Measurements from ENCODE around the gene MGAT4A.
"Not testable (repeated sequence)": the region's sequence is repeated elsewhere in the genome, so short reads cannot be mapped to it uniquely, and the experiment has no call there.

Gene MGAT4A

DNA sequence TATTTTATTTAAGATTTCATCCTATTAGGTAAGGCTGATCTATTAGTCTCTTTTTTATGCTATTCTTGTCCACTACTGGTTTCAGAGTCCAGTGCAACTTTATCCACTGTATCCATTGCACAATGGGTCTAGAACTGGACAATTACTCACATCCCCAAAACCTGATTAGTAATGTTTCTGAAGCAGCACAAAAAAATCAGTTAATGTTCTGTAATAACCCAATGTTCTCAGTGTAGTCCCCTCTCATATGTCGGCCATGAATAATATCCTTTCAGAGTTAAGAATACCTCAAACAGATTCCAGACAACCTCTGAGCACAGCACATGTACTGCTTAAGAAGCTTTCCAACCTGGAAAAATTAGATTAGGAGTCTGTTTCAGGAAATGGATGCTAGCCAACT is 29.7 kb downstream of the MGAT4A start:
- DNase-seq, result no peak

DNA sequence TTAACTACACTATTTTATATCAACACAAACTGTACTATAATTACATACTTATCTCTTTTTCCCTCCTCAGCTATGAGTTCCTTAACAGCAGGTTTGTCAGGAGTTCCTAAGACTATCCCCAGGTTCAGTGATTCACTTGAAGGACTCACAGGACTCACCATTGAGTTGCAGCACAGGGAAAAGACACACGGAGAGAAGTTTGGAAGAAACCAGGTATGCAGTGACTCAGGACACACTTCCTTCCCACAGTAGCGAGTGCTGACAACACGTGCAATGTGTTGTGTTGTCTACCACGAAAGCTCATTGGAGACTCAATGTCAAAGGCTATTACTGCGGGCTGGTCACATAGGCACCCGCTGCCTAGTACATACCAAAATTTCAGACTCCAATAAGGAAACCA is 32.0 kb downstream of the MGAT4A start:
- no peak for DNase-seq

DNA sequence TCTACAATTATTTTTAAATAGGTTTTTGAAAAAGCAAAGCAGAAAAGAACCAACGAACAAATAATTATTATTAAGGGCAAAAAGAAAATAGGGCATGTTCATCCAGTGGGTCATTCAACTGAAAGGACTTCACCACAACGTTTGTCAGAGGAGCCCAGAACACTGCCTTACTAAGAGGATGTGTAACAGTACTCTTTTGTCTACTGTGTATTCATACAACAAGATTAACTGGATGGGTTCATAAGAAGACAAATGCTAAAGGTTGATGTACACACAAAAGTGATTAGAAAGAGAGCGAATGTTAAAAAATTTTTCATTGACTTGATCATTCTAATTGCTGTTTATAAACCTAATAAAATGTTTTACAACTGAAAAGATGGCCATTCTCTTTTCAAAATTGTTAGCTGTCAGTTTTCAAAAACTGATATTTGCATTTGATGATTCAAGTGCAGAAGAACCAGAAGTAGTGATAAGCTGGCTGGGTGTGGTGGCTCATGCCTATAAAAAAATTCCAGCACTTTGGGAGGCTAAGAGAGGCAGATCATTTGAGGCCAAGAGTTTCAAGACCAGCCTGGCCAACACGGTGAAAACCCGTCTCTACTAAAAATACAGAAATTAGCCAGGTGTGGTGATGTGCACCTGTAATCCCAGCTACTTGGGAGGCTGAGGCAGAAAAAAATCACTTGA is 33.1 kb downstream of the MGAT4A start:
- DNase-seq, result peak in 1 of 2 donors; percentile 17

DNA sequence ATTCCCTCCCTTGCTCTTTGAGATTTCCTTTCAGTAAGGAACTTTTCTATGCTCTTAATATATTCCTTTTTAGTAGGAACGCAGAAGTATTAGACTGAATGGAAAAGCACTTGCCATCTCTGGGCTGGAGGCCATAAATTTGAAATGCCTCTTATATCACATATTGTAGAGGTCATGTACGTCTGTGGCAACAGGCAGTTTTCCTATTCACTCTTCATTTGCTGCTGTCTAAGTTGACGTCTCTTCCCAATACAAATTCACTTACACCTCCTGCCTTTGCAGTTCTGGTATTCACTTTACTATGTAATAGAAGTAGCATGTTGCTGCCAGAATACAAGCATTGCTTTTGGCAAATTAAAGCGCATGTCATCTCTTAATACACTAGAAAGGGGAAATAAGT is 34.7 kb downstream of the MGAT4A start:
- DNase-seq, result no peak

DNA sequence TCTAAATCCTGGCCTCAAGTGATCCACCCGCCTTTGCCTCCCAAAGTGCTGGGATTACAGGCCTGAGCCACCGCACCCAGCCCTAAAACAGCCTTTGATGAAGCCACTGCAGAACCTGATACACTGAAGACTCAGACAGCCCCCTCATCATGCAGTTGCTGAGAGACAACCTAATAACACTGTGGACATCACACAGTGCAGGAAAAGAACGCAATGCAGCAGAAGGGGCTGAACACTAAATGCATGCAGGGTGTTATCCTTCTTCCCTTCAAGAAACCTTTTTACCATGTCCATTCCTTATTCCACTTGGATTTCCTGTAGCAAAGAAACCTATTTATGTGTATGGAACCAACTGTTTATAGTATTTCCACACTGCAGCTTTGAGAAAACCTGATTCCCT is 35.7 kb downstream of the MGAT4A start:
- no peak for DNase-seq

DNA sequence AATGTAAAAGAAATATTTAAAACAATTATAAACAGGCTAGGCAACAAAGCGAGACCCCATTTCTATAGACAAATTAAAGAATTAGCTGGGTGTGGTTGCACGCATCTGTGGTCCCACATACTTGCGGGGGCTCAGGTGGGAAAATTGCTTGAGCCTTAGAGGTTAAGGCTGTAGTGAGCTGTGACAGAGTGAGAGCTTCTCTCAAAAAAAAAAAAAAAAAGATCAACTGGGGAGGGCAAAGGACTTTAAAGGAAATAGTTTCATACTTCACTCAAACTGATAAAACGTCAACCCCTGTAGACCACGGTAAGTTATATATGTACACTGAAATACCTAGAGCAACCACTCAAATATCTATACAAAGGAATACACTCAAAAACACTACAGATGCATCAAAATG is 37.5 kb downstream of the MGAT4A start:
- DNase-seq, result no peak

DNA sequence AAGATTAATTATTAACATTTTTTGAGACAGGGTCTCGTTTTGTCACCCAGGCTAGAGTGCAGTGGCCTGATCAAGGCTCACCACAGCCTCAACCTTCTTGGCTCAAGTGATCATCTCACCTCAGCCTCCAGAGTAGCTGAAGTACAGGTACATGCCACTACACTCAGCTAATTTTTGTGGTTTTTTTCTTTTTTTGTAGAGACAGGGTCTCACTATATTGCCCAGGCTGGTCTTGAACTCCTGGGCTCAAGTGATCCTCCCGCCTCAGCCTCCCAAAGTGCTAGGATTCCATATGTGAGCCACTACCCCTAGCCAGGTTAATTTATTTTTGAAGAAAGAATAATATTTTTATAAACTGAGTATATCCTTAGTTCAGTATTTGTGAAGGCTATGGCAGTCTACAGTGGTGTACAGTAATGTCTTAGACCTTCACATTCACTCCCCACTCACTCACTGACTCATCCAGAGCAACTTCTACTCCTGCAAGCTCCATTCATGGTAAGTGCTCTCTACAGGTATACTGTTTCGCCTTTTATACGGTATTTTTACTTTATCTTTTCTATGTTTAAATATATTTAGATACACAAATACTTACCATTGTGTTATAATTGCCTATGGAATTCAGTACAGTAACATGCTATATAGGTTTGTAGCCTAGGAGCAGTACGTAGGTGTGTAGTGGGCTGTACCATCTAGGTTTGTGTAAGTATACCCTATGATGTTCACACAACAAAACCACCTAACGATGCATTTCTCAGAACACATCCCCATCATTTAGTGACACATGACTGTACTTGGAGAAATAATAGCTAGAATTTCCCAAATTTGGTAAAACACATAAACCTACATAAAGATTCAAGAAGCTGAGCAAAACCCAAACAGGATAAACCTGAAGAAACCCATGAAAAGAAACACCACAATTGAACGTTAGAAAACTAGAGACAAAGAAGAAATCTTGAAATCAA is 38.6 kb downstream of the MGAT4A start:
- DNase-seq, result no peak

DNA sequence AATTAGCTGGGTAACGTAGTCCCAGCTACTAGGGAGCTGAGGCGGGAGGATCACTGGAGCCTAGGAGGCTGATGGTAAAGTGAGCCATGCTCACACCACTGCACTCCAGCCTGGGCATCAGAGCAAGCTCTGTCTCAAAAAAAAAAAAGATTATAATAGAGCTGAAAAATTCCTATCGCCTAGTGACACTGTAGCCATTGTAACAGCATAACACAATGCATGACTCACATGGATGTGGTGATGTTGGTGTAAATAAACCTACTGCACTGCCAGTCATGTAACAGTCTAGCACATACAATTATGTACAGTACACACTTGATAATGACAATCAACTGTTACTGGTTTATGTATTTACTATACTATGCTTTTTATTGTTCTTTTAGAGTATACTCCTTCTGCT is 39.6 kb downstream of the MGAT4A start:
- no peak for DNase-seq

DNA sequence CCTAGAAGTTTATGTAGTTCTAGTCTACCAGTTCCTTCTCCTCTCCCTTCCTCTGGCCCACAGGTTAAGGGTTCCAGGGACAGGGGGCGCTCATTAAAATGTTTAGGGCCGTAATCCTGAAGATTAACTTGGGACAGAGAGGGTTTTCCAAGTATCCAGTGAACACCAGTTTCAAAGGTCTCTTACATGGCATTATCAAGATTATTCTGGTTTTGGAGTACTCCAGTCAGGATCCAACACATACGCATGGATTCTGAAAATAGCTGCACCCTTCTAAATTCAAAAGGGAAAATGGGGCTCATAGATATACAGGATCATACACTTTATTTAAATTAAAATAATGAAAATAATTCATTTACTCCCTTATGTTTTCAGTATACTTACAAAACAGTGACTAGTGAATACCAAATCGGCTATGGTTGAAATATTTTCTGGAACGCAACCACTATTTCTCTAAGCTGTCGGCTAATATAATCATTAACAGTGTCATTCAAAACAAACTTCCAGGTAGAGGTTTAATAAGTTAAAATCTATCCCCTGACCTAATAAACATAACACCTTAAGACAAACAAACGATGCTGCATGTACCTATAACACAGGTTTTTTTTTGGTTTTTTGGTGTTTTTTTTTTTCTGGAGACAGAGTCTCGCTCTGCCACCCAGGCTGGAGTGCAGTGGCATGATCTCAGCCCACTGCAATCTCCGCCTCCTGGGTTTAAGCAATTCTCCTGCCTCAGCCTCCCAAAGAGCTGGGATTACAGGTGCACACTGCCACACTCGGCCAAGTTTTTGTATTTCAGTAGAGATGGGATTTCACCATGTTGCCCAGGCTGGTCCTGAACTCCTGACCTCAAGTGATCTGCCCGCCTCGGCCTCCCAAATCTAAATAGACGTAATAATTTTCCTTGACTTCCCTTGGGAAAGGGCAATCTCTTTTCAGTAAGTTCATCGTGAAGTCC is 44.7 kb downstream of the MGAT4A start:
- no peak for DNase-seq

DNA sequence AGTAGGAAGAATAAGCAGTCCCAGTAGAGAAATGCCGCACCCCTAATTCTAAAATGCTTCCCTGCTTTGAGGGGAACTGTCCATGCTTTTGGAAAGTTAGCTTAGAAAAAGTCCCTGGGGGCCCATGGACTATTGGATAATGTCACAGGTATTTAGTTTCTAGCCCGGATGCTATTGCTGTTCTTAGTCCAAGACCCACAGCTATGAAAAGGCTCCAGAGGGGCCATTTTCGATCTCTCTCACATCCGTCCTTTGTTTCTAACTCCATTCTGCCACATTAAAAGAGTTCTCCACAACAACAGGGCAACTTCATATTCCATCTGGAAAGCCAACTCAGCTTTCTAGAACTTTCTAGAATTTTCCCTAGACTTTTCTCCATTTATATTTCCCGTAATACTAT is 47.2 kb downstream of the MGAT4A start:
- DNase-seq, result no peak

DNA sequence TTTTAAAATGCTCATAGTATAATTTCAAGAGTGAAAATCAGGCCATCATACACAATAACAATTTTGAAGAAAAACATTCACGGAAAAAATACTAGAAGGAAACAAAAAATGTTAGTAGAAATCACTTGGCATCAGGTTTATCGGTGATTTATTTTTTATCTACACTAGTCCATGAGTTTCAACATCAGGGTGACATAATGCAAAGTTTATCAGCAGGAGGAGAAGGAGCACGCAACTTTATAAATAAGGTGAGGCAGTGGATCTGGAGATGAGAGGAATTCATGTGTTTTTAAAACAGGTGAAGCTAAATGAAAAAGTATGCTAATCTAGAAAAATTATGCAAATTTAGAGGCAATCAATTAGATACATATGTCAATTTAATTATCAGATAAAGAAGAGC is 54.2 kb downstream of the MGAT4A start:
- no peak for DNase-seq

DNA sequence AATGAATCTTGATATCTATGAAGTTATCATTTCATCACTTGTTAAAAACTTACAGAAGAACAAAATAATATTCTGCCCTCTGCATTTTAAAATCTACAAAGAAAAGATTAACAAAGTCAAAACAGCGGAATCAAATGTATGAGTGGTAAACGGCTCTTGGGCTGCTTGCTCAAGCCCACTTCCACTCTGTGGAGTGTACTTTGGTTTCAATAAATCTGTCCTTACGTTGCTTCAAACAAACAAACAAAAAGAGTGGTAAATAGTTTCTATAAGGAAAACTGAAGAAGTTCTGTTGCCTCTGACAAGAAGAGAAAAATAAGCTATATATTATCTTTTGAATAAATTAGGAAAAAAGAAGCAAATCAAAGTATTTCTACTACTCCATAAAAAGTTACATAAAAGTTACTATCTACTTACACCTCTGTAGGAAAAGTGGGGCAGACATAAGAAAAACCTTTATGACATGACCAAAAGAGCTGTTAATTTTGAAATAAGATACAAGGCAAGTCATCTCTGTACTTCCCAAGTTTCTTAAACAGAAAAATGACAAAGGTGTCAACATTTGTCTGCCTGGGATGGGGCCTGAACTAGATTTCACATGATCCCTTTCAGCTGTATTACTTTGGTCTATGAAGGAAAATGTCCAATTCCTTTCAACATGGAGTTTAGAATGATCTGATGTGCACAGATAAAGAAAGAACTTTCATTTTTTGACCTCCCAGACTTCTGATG is 56.5 kb downstream of the MGAT4A start:
- DNase-seq, result no peak

DNA sequence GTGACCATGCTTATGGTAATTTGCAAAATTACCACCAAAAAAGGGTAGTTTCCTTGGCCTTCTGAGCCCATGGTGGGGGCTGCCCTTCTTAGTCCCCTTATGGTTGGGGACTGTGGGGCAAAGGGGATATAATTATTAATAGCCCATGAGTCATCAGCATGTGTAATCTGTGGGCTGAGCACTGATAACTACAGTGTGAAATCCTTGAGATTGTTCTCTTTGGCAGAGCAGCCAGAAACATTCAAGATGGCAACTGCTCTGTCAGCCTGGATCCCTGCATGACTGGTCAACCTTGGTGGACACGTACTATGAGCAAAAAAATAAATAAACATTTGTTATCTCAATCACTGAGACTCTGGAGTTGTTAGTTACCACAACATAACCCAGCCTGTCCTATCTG is 61.3 kb downstream of the MGAT4A start:
- no peak for DNase-seq

DNA sequence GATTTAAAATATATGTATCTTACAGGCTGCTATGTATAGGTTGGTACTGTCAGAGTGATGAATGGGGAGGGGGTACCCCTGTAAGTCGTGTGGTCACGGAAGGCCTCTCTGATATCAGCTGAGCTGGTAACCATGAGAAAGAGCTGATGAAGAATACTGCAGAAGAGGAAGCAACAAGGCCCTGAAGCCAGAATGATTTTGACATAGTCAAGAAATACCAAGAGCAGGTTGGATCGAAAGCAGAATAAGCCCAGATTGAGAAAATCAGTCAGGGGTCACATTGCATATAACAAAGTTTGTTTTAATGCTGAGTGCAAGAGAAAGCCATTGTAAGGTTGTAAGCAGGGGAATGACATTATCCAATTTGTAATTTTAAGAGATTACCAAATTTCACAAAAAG is 65.3 kb downstream of the MGAT4A start:
- no peak for DNase-seq

DNA sequence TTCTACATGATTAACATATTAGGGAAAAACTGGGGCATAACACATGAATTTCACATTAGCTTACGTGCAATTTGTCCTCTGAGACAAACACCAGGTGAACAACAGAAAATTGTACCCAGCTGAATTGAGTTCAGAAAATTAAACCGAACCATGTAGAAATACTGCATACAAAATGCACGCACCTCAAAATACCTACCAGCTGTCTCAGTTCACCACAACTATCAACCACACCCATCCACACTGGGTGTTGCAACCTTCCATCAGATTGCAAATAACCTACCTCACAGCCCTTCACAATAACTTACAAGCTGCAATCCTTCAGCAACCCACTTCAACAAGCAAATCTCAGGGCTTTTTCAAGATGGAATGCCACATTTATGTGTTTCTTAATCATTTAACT is 66.6 kb downstream of the MGAT4A start:
- no peak for DNase-seq

DNA sequence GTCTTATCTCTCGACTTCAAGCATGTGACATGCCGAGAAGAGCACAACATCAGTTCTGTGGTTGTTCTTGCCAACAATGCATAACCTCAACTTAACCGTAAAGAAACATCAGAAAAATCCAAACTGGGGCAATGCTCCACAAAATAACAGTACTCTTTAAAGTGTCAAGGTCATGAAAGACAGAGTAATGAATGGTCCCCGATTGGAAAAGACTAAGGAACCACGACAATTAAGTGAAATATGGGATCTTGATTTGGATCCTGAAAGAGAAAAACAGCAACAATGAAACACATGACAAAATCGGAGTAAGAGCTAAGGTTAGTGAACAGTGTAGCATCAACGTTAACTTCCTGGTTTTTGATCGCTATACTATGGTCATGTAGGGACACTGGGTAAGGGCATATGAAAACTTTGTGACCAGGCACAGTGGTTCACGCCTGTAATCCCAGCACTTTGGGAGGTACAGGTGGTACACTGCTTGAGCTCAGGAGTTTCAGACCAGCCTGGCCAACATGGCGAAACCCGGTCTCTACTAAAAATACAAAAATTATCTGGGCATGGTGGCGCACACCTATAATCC is 67.3 kb downstream of the MGAT4A start:
- no peak for DNase-seq

DNA sequence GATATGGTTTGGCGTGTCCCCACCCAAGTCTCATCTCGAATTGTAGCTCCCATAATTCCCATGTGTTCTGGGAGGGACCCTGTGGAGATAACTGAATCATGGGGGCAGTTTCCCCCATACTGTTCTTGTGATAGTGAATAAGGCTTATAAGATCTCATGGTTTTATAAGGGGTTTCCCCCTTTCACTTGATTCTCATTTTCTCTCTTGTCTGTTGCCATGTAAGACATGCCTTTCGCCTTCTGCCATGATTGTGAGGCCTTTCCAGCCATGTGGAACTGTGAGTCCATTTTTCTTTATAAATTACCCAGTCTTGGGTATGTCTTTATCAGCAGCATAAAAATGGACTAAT is 71.5 kb downstream of the MGAT4A start:
- not testable (repeated sequence) for DNase-seq

DNA sequence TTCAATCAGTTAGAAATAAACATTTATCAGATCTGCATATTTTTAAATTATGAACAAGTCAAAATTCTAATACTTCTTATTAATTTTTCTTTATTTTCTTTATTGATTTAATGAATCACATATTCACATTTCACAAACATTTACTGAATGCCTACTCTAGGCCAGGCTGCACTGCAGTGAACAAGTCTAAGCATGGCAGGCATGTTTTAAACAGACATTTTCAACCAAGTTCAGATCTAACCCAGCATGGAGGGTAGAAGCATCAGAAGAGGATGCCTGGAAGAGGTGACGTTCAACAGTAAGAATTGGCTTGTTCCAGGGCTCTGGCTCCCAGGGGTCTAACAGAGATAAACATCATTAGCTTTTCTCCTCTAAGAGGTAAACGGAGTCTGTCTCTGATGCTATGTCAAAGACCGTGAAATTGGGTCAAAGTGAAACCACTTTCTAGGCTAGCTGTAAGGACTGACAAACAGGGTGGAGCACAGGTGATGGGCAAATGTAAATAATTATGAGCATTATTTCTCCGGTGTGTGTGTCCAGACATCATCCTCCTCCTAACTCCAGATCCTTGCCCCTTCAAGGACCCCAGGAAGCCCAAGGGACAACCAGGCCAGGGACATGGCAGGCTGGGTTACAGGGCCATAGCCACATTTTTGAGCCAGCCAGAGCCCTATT is 72.0 kb downstream of the MGAT4A start:
- no peak for DNase-seq

DNA sequence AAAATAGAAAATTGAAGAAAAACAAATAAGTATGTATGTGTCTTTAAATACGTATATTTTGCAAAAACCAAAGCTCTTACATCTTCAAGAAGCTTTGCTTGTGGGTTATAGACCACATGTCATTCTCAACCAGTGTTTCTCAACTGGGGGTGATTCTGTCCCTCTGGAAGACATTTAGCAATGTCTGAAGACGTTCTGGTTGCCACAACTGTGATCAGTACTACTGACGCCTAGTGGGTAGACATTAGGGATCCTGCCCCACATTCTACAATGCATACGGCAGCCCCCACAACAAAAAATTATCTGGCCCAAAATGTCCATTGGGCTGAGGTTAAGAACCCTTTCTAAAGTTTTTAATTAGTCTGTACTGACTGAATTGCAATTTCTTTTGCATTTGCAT is 74.1 kb downstream of the MGAT4A start:
- no peak for DNase-seq

DNA sequence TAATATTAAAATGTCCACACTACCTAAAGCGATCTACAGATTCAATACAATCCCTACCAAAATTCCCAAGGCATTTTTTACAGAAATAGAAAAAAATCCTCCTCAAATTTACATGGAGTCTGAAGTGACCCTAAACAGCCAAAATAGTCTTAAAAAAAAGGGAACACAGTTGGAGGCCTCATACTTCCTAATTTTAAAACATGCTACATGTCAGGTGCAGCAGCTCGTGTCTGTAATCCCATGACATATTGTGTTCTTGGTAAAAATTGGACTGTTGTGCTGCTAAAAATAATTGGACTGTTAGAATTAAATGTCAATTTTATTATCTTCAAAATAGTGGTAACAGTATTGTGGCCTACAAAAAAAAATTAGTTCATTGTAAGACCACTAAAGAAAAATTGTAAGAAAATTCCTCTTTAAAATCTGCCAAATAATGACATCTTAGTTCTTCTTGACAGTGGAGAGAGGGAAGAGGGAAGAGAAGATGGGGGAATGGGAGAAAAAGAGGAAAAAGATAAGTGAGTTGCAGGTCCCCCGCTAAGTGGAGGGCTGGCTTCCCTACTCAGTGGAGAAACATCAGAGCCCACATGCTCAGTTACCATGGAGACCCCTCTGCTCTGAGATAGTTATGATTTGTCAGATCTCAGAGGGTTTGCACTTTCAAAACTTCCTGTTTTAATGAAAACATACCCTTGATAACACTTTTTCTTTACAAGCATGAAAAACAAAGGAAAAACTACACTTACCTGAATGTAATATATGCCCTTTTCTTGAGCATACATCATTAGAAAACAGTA is 76.0 kb downstream of the MGAT4A start:
- no peak for DNase-seq

DNA sequence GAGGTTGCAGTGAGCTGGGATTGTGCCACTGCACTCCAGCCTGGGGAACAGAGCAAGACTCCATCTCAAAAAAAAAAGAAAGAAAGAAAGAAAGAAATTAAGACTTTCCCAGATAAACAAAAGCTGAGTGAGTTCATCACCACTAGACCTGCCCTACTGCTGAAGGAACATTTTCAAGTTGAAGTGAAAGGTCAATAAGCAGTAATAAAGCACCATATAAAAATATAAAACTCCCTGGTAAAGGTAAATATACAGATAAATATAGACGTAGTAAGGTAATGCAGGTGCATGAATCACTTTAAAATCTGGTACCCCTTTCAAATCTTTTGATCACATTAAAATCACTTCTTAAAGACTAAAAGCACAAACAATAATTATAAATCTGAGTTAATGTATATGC is 79.9 kb downstream of the MGAT4A start:
- no peak for DNase-seq

Measured in hippocampal formation (tissue), 2 donors.